Activated naive CD4-positive, alpha-beta T cell treated with anti-CD3 and anti-CD28 coated beads for 36 hours (primary cell): Measurements from ENCODE around the gene CCSER1. TPM values are rescaled to one million over a fixed set of nuclear protein-coding genes. Genes with fewer than 3 reads are reported as not detected.

Source experiments
- CTCF ChIA-PET: fragments of 350-600 bp; sonication (Branson Sonifier 250); formaldehyde crosslinking; loops from one replicate; lab custom pipeline; 2021; ENCODE audit warnings: antibody characterized with exemption; lab: Charles Lee
- DNase-seq: peaks from one replicate; pipeline ENCODE4 v3.0.0-alpha.2; 2020
- H3K27ac Mint-ChIP-seq: one replicate; pipeline ENCODE4 v1.8.0; 2021; ENCODE audit warnings: mild to moderate bottlenecking, mixed read lengths
- H3K27me3 Mint-ChIP-seq: one replicate; pipeline ENCODE4 v1.8.0; 2021; ENCODE audit warnings: low read depth, mixed read lengths
- H3K36me3 Mint-ChIP-seq: one replicate; pipeline ENCODE4 v1.8.0; 2021; ENCODE audit warnings: low read depth, mixed read lengths
- H3K4me1 Mint-ChIP-seq: one replicate; pipeline ENCODE4 v1.8.0; 2021; ENCODE audit warnings: low read depth, mixed read lengths
- H3K4me3 Mint-ChIP-seq: one replicate; pipeline ENCODE4 v1.8.0; 2021; ENCODE audit warnings: mild to moderate bottlenecking, moderate library complexity, mixed read lengths
- H3K9me3 Mint-ChIP-seq: one replicate; pipeline ENCODE4 v1.8.0; 2021; ENCODE audit warnings: mixed read lengths
- intact Hi-C: fragments of 100-400 bp; cut with micrococcal nuclease; formaldehyde crosslinking; loops from one replicate; pipeline ENCODE4 v1.15.1; 2023
- total RNA-seq, 2 experiments: library from RNA; stranded (reverse); gene quantifications; one replicate each; pipeline ENCODE4 v1.2.3, GENCODE V29; 2021

Gene CCSER1
- total RNA-seq, 2 experiments from 2014 or later: not detected

- no peaks in the 10 kb centered on the region for H3K36me3 Mint-ChIP-seq
- H3K27ac Mint-ChIP-seq: no peak overlapping the region
- CTCF ChIA-PET: no interaction called here
- no peak for DNase-seq
- no peaks in the 10 kb centered on the region for H3K4me1 Mint-ChIP-seq
- intact Hi-C loops: no loop called here
- H3K9me3 Mint-ChIP-seq: peaks cover 13% of the 10 kb centered on the region
- H3K27me3 Mint-ChIP-seq: no peaks in the 10 kb centered on the region
- H3K4me3 Mint-ChIP-seq: no peak overlapping the region
Observed at GRCh38 chr4:90495936-90496335, 368.7 kb downstream of the CCSER1 start.

GRCh38 chr4:90498175-90498574, 371.0 kb downstream of the CCSER1 start:
- H3K27me3 Mint-ChIP-seq: no peaks in the 10 kb centered on the region
- H3K4me3 Mint-ChIP-seq: no peak overlapping the region
- CTCF ChIA-PET: no interaction called here
- no peak for DNase-seq
- H3K27ac Mint-ChIP-seq: no peak overlapping the region
- peaks cover 4% of the 10 kb centered on the region for H3K9me3 Mint-ChIP-seq
- intact Hi-C loops: no loop called here
- H3K36me3 Mint-ChIP-seq: no peaks in the 10 kb centered on the region
- H3K4me1 Mint-ChIP-seq: no peaks in the 10 kb centered on the region

DNA sequence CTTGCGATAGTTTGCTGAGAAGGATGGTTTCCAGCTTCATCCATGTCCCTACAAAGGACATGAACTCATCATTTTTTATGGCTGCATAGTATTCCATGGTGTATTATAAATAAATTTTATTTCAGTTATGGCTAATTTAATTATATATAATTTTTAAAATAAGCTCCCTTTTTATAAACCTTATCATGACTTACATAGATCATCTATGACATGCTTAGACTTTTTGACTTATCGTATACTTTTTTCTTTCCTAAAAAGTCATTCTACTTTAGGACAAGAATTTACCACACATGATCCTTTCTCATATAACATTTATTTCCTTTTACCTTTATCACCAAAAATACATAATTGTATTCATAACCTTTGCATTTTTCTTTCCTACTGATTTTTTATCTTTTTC, 376.5 kb downstream of the CCSER1 start:
- Mint-ChIP-seq H3K27ac (no peak overlapping the region), H3K4me3 (no peak overlapping the region), H3K36me3 (no peaks in the 10 kb centered on the region), H3K27me3 (no peaks in the 10 kb centered on the region), H3K4me1 (no peaks in the 10 kb centered on the region), H3K9me3 (peaks cover 13% of the 10 kb centered on the region)
- no peak for DNase-seq
- CTCF ChIA-PET: no interaction called here
- intact Hi-C loops: no loop called here

- DNase-seq: no peak
- CTCF ChIA-PET: no interaction called here
- Mint-ChIP-seq H3K9me3 (no peaks in the 10 kb centered on the region), H3K27me3 (no peaks in the 10 kb centered on the region), H3K36me3 (no peaks in the 10 kb centered on the region), H3K27ac (no peak overlapping the region), H3K4me1 (no peaks in the 10 kb centered on the region), H3K4me3 (no peak overlapping the region)
- intact Hi-C loops: no loop called here
Observed at GRCh38 chr4:90515191-90515590, 388.0 kb downstream of the CCSER1 start.

DNA sequence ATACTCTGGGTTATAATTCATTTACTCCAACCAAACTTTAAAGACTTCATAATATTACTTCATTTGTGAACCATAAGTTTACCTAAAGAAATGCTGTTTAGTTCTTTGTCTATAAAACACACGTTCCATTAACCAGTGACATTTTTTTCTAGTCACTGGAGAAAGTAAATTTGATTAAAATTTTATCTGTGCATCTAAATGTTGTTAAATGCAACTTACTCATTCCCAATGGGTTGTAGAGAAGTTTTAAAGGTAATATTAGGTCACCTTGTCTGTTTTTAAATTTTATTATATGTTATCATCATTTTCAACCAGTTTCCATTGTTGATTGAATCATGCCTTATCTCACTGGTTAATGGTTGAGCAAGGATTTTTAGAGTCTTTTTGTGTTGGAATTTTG, 401.4 kb downstream of the CCSER1 start:
- no peaks in the 10 kb centered on the region for H3K4me1 Mint-ChIP-seq
- intact Hi-C loops: no loop called here
- H3K4me3 Mint-ChIP-seq: no peak overlapping the region
- no peak for DNase-seq
- no peaks in the 10 kb centered on the region for H3K27me3 Mint-ChIP-seq
- CTCF ChIA-PET: no interaction called here
- H3K36me3 Mint-ChIP-seq: no peaks in the 10 kb centered on the region
- H3K27ac Mint-ChIP-seq: no peak overlapping the region
- H3K9me3 Mint-ChIP-seq: no peaks in the 10 kb centered on the region

DNA sequence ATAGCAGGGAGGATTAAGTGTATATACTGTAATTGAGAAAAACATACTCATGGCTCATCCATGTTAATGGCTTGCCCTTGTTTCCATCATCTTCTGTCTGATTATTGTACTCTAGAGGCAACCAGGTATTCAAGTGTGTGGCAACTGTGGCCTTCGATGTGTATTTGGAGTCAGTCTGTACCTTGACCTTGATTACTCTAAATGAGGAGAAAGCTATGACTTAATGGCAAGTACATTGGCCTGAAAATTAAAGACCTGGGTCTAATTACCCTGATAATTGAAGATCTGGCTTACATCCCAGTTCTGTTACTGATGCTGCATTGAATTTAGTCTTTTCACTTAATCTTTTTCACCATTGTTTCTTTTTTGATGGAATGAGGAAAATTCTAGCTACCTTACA, 409.2 kb downstream of the CCSER1 start:
- Mint-ChIP-seq H3K27ac (no peak overlapping the region), H3K4me3 (no peak overlapping the region), H3K4me1 (no peaks in the 10 kb centered on the region), H3K9me3 (peaks cover 2% of the 10 kb centered on the region), H3K27me3 (no peaks in the 10 kb centered on the region), H3K36me3 (no peaks in the 10 kb centered on the region)
- no peak for DNase-seq
- CTCF ChIA-PET: no interaction called here
- intact Hi-C loops: no loop called here

GRCh38 chr4:90537491-90537890, 410.3 kb downstream of the CCSER1 start:
- Mint-ChIP-seq H3K9me3 (peaks cover 2% of the 10 kb centered on the region), H3K27me3 (no peaks in the 10 kb centered on the region), H3K36me3 (no peaks in the 10 kb centered on the region), H3K4me1 (no peaks in the 10 kb centered on the region), H3K4me3 (no peak overlapping the region), H3K27ac (no peak overlapping the region)
- intact Hi-C loops: no loop called here
- CTCF ChIA-PET: no interaction called here
- DNase-seq: no peak

GRCh38 chr4:90540536-90540935, 413.3 kb downstream of the CCSER1 start:
- CTCF ChIA-PET: no interaction called here
- H3K4me3 Mint-ChIP-seq: no peak overlapping the region
- H3K4me1 Mint-ChIP-seq: no peaks in the 10 kb centered on the region
- DNase-seq: no peak
- intact Hi-C loops: no loop called here
- no peak overlapping the region for H3K27ac Mint-ChIP-seq
- no peaks in the 10 kb centered on the region for H3K36me3 Mint-ChIP-seq
- H3K27me3 Mint-ChIP-seq: no peaks in the 10 kb centered on the region
- peaks cover 2% of the 10 kb centered on the region for H3K9me3 Mint-ChIP-seq

DNA sequence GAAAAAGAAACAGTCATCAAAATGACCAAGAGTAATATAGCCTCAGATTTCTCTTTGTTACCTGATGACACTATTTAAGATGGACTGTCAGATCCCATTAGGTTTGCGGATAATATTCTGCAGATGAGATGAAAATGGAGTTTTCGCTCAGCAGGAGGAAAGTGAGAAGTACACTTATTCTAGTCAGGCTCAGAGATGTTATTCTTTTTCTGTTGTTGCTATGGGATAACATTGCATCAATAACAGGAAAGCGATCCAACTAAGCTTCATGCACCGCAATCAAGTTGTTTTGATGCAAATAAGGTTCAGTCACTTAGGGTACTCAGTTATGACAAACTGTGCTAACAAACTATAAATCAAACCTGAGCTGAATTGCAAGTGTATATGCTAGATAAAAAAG, 415.0 kb downstream of the CCSER1 start:
- Mint-ChIP-seq H3K4me1 (peaks cover 2% of the 10 kb centered on the region), H3K36me3 (no peaks in the 10 kb centered on the region), H3K4me3 (no peak overlapping the region), H3K27me3 (no peaks in the 10 kb centered on the region), H3K9me3 (peaks cover 2% of the 10 kb centered on the region), H3K27ac (no peak overlapping the region)
- CTCF ChIA-PET: no interaction called here
- no peak for DNase-seq
- intact Hi-C loops: no loop called here

DNA sequence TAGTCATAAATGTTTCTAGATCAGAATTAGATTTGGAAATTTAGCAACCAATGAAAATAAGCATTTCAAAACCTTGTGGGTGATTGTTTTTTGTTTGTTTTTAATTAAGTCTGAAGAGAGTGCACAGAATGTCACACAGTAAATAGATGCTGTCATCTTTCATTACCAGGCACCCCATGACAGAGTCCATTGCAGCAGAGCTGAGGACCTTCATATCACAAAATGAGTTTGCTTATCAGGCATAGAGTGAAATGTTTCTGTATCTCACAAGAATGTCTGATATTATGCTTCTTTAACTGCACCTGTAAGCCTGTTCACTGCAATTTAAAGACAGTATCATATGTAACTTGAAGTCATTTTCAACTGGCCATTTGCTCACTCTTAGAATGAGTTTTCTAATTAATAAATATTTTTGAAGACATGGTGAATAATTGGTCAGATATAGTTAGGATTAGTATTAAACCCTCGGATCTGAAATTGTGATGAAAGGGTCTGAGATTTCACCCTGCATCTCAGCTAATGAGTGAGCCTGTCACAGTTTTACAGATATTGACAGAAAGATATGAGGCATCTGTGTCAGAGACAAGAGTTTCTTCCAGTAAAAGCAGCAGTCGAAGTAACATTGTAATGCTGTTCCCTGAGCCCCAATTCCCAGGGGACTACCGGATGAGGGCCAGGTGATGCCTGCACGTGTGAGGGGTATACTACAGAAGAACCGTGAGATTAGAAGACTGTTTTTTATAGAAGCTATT, 416.4 kb downstream of the CCSER1 start:
- H3K27ac Mint-ChIP-seq: no peak overlapping the region
- no peaks in the 10 kb centered on the region for H3K36me3 Mint-ChIP-seq
- H3K4me1 Mint-ChIP-seq: peaks cover 2% of the 10 kb centered on the region
- no peak overlapping the region for H3K4me3 Mint-ChIP-seq
- H3K27me3 Mint-ChIP-seq: no peaks in the 10 kb centered on the region
- intact Hi-C loops: no loop called here
- CTCF ChIA-PET: no interaction called here
- no peak for DNase-seq
- H3K9me3 Mint-ChIP-seq: no peaks in the 10 kb centered on the region

GRCh38 chr4:90544532-90545045, 417.4 kb downstream of the CCSER1 start:
- no peak overlapping the region for H3K4me3 Mint-ChIP-seq
- no peak overlapping the region for H3K27ac Mint-ChIP-seq
- no peaks in the 10 kb centered on the region for H3K9me3 Mint-ChIP-seq
- DNase-seq: no peak
- intact Hi-C loops: no loop called here
- H3K27me3 Mint-ChIP-seq: no peaks in the 10 kb centered on the region
- CTCF ChIA-PET: no interaction called here
- H3K36me3 Mint-ChIP-seq: no peaks in the 10 kb centered on the region
- peaks cover 2% of the 10 kb centered on the region for H3K4me1 Mint-ChIP-seq

GRCh38 chr4:90545380-90545779, 418.2 kb downstream of the CCSER1 start:
- intact Hi-C loops: no loop called here
- H3K27ac Mint-ChIP-seq: no peak overlapping the region

DNA sequence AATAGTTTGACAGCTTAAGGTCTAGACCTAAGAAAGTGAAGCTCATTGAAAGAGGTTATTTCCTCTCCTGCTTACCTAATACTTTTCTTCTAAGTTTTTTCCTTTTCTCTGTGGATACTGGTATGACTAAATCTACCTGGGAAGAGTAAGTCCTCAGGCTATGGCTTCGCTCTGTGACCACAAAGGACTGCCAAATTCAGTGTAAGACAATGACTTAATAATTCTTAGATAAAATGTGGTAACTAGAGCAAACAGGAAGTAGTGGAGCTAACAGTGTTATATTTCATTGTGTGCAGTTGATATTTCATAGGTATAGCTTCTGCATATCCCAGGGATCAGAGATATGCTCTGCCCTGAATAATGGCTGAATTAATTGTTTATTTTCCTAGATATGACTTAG, 418.9 kb downstream of the CCSER1 start:
- CTCF ChIA-PET: no interaction called here
- Mint-ChIP-seq H3K4me1 (peaks cover 2% of the 10 kb centered on the region), H3K4me3 (no peak overlapping the region), H3K27me3 (no peaks in the 10 kb centered on the region), H3K36me3 (no peaks in the 10 kb centered on the region), H3K9me3 (no peaks in the 10 kb centered on the region), H3K27ac (no peak overlapping the region)
- intact Hi-C loops: no loop called here
- no peak for DNase-seq

More at GRCh38 chr4:90545380-90545779, 418.2 kb downstream of the CCSER1 start:
- Mint-ChIP-seq H3K4me1 (peaks cover 2% of the 10 kb centered on the region), H3K27me3 (no peaks in the 10 kb centered on the region), H3K4me3 (no peak overlapping the region), H3K36me3 (no peaks in the 10 kb centered on the region), H3K9me3 (no peaks in the 10 kb centered on the region)
- no peak for DNase-seq
- CTCF ChIA-PET: no interaction called here
